SK-N-SH treated with all-trans-retinoic acid at 6 μM for 48 hours (cell line): ENCODE measurements around the gene MRPL17.
"Not testable (repeated sequence)": the region's sequence is repeated elsewhere in the genome, so short reads cannot be mapped to it uniquely, and the experiment has no call there.

ENCODE experiments used
- ARNTL ChIP-seq: fragments of 450-650 bp; formaldehyde crosslinking; IDR thresholded peaks from 2 replicates; pipeline ENCODE4 v1.5.0; 2020; ENCODE audit warnings: low read depth, mild to moderate bottlenecking, moderate library complexity, borderline replicate concordance
- CREB5 ChIP-seq: fragments of 250-450 bp; sonication (Bioruptor Pico); IDR thresholded peaks from 2 replicates; pipeline ENCODE4 v1.5.1; 2020; ENCODE audit warnings: low read depth, mild to moderate bottlenecking, moderate library complexity
- CSDC2 ChIP-seq: fragments of 250-450 bp; sonication (Bioruptor Pico); IDR thresholded peaks from 2 replicates; pipeline ENCODE4 v1.5.0; 2020; ENCODE audit warnings: mild to moderate bottlenecking, moderate library complexity
- ISL1 ChIP-seq: fragments of 250-450 bp; sonication (Bioruptor Pico); IDR thresholded peaks from 2 replicates; pipeline ENCODE4 v2.1.2; 2022; ENCODE audit warnings: mild to moderate bottlenecking, moderate library complexity
- PATZ1 ChIP-seq: fragments of 250-450 bp; sonication (Bioruptor Pico); IDR thresholded peaks from 2 replicates; pipeline ENCODE4 v1.8.0; 2020; ENCODE audit warnings: mild to moderate bottlenecking, moderate library complexity, borderline replicate concordance
- POU6F1 ChIP-seq: fragments of 250-450 bp; sonication (Bioruptor Pico); IDR thresholded peaks from 2 replicates; pipeline ENCODE4 v1.8.0; 2021; ENCODE audit warnings: low read depth, mild to moderate bottlenecking, moderate library complexity, borderline replicate concordance
- PPARA ChIP-seq: fragments of 250-450 bp; sonication (Bioruptor Pico); IDR thresholded peaks from 2 replicates; pipeline ENCODE4 v1.5.0; 2020; ENCODE audit warnings: mild to moderate bottlenecking, borderline replicate concordance
- RARB ChIP-seq: fragments of 250-450 bp; sonication (Bioruptor Pico); IDR thresholded peaks from 2 replicates; pipeline ENCODE4 v1.8.0; 2021; ENCODE audit warnings: mild to moderate bottlenecking, moderate library complexity
- TOX ChIP-seq: fragments of 250-450 bp; sonication (Bioruptor Pico); IDR thresholded peaks from 2 replicates; pipeline ENCODE4 v1.8.0; 2021; ENCODE audit warnings: mild to moderate bottlenecking, moderate library complexity, borderline replicate concordance
- TSHZ2 ChIP-seq: fragments of 250-450 bp; sonication (Bioruptor Pico); IDR thresholded peaks from 2 replicates; pipeline ENCODE4 v1.5.0; 2020; ENCODE audit warnings: mild to moderate bottlenecking, moderate library complexity
- ZC3H10 ChIP-seq: fragments of 250-450 bp; sonication (Bioruptor Pico); IDR thresholded peaks from 2 replicates; pipeline ENCODE4 v1.5.1; 2021; ENCODE audit warnings: mild to moderate bottlenecking, moderate library complexity
- ZNF565 ChIP-seq: fragments of 450-650 bp; formaldehyde crosslinking; conservative IDR thresholded peaks from 2 replicates; pipeline ENCODE4 v1.5.0; 2020; ENCODE audit warnings: low read depth, mild to moderate bottlenecking, moderate library complexity
- ZNF8 ChIP-seq: fragments of 450-650 bp; formaldehyde crosslinking; IDR thresholded peaks from 2 replicates; pipeline ENCODE4 v1.5.0; 2020; ENCODE audit warnings: mild to moderate bottlenecking, moderate library complexity

GRCh38 chr11:6690431-6691132, 7.4 kb upstream of the MRPL17 start:
- TF ChIP-seq PPARA; ISL1 (CRISPR knock-in tag); CSDC2; POU6F1 (CRISPR knock-in tag); PATZ1; ARNTL (CRISPR knock-in tag); CREB5; TSHZ2 (CRISPR knock-in tag); TOX (CRISPR knock-in tag); RARB (CRISPR knock-in tag); ZC3H10 (CRISPR knock-in tag); ZNF8 (CRISPR knock-in tag); ZNF565 (CRISPR knock-in tag): not testable (repeated sequence)
